Stimulated activated CD8-positive, alpha-beta memory T cell treated with anti-CD3 and anti-CD28 coated beads, Interleukin-2, amount 100 ng/mL, for 1 hour (primary cell): Measurements from ENCODE around the gene TRAK1.

Experiments
- DNase-seq, 2 donors: peaks; one replicate each; pipeline ENCODE4 v3.0.0-alpha.2; 2020; ENCODE audit warnings: low read depth in 2 of 2

Gene TRAK1

DNA sequence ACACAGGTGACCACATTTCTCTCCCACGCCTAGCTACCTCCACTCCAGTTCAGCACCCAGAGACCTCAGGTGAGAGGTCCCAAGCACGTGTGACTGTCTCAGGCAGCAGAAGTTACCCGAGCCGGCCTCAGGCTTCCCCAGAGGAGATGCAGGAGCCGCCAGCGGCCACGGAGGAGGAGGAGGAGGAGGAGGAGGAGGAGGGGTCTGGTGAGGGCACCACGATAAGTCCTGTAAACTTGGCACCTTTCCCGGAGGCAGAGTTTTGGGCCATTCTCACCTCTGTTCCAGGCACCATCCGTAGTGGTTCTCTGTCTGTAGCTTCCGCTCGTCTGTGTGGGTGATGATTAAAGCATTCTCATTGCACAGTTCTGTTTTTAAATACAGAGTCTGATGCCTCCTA, 118.8 kb downstream of the TRAK1 start:
- DNase-seq, result no peak

GRCh38 chr3:42210726-42211125, 119.6 kb downstream of the TRAK1 start:
- no peak for DNase-seq

- DNase-seq, result no peak
Measured at GRCh38 chr3:42213417-42213816, 122.3 kb downstream of the TRAK1 start.

- no peak for DNase-seq
Measured at GRCh38 chr3:42214064-42214463, 122.9 kb downstream of the TRAK1 start.

DNA sequence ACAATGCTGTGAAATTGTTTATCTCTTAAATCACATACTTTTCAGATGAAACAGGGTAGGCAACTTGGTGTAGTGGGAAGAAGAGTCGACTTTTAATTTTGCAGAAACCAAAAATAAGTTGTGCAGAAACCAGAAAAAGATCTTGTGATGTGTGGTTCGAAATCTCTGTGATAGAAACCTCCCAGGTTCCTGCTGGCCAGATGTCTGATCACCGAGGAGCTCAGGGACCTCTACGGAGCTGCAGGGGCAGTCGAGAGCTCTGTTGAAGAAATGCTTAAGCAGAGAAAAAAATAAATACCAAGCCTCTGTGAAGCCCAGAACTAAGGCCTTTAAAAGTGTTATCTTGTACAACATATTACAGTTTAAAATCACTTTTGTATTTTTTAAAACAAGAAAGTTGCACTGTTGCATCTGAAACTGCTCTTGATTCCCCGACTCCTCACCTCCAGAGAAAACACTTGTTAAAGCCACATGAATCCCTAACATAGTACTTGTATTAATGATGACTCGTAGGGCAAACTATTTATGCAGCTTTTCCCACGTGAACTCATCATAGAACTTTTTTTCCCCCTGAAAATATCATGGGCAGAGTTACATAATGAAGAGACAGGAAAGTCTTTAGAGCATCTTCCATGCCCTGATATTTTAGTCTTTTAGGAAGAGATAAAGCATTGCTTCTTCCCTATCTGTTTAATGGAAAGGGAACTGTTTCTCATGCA, 123.6 kb downstream of the TRAK1 start:
- DNase-seq, result no peak

DNA sequence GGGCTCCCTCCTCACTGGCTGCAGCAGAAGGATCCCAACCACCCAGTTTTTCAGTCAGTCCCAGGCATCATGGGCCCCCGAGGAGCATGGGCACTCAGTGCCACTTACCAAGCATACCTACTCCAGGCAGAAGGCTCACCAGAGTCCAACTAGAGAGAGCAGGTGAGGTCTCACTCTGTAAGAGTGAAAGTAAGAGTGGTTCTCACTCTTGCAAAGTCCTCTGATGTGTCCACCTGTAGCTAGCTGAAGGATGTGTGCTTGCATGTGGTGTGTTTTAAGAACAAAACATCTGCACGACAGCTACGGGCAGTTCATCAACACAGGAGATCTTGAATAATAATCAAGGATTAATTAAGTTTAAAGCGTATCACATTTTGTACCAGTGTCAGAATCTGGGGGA, 125.1 kb downstream of the TRAK1 start:
- DNase-seq, result no peak

DNA sequence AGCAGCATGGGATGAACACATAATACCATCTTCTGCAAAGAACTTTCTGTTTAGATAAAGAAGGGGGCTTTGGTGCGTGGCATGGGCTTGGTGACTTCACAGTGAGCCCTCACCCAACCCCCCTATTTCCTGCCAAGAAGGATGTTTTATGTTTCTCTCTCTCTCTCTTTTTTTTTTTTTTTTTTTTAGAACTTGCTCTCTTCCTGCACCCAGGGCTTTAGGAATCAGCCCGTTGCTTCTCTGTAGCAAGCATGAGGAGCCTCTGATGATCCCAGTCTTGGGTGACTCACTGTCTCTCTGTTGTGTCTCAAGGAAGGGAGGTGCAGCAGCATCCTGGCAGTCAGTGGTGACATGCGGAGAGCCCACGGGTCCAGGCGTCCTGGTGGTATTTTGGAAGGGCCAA, 125.8 kb downstream of the TRAK1 start:
- no peak for DNase-seq

DNA sequence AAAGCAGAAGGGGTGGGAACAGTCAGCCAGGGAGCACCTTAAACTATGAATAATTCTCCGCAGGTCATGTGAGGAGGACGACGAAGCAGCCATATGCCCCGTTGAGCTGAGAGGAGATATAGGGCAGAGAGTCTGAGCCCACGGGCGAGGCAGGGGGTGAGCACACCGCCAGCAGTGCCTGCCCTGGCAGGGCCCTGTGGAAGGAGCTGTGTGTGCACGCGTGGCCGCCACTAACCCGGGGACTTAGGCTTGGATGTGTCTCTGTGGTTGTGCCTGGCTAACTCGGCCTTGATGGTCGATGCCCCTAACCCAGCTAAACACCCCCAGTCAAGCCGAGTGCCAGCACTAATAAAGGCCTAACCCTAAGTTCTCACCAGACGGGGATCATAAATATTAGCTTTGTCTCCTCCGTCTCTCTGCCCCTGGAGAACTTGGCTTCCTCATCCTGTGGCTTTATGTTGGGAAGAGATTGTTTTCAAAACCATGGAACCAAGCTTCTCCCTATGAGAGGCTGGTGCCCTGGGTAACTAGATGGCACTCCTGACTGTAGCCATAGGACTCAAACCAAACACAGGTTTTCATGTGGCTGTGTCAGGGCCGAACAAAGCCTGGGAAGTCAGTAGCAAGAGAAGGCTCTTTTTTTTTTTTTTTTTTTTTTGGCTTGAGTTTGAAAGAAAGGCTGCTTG, 129.4 kb downstream of the TRAK1 start:
- no peak for DNase-seq

DNA sequence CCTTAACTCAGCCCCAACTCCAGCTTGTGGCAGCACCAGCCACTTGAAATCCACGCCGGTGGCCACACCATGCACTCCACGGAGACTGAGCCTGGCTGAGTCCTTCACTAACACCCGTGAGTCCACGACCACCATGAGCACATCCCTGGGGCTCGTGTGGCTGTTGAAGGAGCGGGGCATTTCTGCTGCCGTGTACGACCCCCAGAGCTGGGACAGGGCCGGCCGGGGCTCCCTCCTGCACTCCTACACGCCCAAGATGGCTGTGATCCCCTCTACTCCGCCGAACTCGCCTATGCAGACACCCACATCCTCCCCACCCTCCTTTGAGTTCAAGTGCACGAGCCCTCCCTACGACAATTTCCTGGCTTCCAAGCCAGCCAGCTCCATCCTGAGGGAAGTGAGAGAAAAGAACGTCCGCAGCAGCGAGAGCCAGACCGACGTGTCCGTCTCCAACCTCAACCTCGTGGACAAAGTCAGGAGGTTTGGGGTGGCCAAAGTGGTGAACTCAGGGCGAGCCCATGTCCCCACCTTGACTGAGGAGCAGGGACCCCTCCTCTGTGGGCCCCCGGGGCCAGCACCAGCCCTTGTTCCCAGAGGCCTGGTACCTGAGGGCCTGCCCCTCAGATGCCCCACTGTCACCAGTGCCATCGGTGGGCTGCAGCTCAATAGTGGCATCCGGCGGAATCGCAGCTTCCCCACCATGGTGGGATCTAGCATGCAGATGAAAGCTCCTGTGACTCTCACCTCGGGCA, 132.0 kb downstream of the TRAK1 start:
- no peak for DNase-seq

GRCh38 chr3:42224178-42224577, 133.0 kb downstream of the TRAK1 start:
- no peak for DNase-seq

- no peak for DNase-seq
Measured at GRCh38 chr3:42224658-42225421, 133.7 kb downstream of the TRAK1 start.

- DNase-seq, result no peak
Measured at GRCh38 chr3:42225486-42226363, 134.6 kb downstream of the TRAK1 start.

DNA sequence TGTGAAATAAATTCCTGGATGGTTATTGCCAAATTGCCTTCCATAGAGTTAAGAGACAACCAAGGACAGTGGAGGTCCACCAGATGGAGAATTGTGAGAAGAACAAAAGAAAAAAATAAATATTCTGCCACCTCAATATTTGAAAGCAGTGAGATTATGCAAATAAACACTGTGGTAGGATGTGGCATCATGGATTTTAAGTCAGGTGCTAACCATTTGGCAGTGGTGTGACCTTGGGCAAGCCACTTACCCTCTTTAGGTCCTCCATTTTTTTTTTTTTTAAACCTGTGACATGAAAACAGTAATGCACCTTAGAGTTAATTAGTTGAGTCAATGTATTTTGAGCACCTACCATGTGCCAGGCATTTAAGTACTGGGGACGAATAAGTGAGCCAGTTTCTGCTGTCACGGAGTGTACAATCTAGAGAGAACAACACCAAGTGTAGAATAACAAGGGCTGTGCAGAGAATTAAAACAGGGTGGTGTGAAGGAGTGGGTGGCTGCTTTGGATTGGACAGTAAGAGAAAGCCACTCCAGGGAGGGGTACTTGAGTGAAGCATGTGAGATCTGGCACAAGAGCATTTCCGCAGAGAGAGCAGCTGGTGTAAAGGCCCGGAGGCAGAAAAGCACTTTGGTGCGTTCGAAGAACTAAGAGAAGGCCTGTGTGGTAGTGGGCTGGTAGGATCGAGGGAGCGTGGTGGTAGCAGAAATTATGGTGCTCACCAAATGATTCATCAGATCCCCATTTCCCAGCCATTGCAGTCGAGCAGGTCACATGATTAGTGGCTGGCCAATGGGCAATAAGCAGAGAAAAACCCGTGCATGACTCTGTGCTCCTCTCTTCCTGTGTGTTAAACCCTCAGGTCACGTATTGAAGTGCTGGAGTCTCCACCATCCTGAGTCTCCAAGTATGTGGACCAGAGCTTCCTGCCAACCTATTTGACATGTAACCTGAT, 135.6 kb downstream of the TRAK1 start:
- DNase-seq, result no peak

DNA sequence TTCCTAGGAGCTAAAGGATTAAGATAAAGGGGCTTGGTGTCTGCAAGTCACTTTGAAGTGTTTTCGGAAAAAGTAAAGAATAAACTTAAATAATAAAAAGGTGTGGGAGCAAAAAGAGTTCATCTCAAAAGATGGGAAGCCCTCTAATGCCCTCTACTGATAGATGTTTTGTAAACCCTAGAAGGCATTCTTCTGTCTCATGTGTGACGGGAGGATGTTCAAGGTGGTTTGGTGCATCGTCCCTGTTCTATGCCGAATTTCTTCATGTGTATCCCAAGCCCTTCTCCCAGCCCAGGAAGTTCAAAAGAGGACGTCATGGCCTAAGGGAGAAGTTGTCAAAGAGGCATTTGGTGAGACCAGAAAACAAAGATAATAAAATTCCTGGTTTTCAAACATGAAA, 137.6 kb downstream of the TRAK1 start:
- no peak for DNase-seq

DNA sequence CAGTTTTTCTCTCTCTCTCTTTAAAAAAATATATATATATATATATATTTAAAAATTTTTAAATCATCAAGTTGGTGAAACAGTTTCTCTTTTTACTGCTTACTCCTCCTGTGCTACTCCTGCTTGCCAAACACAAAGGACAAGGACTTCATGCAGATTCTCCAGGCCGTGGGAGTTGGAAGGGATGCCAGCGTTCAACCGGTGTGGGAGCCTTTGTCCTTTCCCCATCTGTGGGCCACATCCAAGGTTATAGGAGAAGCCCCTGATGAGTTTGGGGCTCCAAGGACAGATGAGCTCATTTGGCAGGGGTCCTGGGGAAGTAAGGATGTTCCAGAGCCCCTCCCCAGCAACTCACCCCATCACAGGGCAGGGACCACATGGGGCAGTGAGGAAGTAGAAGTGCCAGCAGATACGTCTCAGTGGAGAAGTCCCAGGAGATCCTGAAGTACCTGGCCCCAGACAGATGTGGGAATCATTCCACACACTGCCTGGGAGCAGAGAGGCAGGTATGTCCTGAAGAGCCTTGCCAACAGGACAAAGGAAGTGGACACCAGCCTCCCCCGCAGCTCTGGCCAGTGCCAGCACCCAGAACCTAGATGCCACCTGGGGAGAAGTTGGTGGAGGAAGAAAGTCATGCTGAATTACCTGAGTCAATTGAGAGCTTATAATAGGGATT, 138.2 kb downstream of the TRAK1 start:
- no peak for DNase-seq

DNA sequence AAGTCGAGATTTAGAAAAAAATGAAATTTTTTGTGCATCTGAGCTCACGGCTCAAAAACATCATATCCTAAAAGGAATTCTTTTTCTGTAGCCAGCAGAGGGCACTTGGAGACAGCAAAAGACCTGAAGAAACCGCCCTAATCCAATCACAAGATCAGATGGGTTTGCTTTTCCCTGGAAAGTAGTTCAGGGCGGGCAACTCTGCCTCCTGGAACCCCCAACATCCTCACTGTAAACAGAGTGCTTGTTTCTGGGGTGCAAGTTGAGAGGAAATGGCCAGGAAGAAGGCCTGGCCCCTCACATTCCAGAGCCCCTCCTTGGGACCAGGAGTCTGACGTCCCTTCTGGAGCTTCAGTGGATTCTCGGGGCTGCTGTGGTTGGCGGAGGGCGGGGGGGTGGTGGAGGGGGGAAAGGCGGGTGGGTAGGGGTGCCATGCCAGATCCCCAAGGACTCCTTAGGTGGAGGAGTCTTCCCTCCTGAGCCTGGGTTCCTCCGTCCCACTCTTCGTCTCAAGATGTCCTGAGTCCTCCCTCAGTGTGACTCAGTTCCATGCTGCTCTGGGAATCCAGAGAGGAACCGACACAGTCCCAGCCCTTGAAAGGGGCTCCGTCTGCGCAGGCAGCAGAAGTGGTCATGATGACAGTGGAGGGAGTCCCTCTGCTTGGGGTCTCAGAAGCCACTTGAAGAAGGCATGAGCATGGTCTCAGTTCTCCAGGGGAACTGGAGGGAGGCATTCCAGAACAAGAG, 139.0 kb downstream of the TRAK1 start:
- no peak for DNase-seq

DNA sequence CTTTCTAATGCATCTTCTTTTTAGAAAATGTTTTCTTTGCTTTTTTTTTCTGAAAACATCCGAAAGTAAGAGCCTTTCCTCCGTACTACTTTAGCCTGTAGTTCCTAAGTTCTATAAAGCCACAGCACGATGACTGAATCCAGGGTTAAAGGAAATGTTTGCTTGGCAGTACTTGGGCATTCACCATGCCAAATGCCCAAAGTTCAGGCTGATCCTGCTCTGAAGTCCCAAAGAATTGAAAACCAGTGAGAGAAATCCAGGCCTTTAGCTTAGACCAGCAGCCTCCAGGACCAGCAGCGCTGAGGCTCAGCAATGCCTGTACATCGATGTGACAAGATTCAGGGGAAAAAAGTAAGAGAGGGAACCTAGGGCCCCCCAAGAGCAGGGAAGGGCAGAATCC, 139.7 kb downstream of the TRAK1 start:
- DNase-seq, result no peak

DNA sequence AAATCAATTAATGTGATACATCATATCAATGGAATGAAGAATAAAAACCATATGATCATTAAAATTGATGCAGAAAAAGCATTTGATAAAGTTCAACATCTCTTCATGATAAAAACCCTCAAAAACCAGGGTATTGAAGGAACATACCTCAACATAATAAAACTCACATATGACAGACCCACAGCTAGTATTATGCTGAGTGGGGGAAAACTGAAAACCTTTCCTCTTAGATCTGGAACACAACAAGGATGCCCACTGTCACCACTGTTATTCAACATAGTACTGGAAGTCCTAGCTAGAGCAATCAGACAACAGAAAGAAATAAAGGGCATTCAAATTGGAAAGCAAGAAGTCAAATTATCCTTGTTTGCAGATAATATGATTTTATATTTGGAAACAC, 144.4 kb downstream of the TRAK1 start:
- DNase-seq, result no peak

GRCh38 chr3:42236611-42237010, 145.5 kb downstream of the TRAK1 start:
- no peak for DNase-seq
